ENCODE measurements around the gene MAP6. TPM values are rescaled to one million over a fixed set of nuclear protein-coding genes. Genes with fewer than 3 reads are reported as not detected.
A peak's percentile ranks its signal among the peaks of the same experiment; 100 is the strongest.

Gene MAP6
- total and polyA plus RNA-seq, 12 donors: 1.2 to 9.1 (median 5.8) TPM

- peaks cover 4 to 16% (median 12%) of the 10 kb centered on the region in 9 donors for H3K4me1 ChIP-seq
- 95 to 96% methylated on average over 8 of the region's 8 CpGs for WGBS, 2 donors
- intact Hi-C loops (cut with DNase I): loop anchor here in 9 of 10 donors (2.0 to 10.0 kb wide), 10 partner anchors 28 to 776 kb away; partner anchors contain the start of genes DGAT2 (in 2 of the 9) and MAP6 (in 1 of the 9)
- no peak overlapping the region for H3K4me3 ChIP-seq
- no peak for TF ChIP-seq CTCF (IDR thresholded peaks at IDR 0.05)
- no peaks in the 10 kb centered on the region for H3K36me3 ChIP-seq
- H3K27ac ChIP-seq: no peak overlapping the region
- no peaks in the 10 kb centered on the region for H3K9me3 ChIP-seq
- DNase-seq (no peak), ATAC-seq (no peak)
- no peaks in the 10 kb centered on the region for H3K27me3 ChIP-seq
Measured at GRCh38 chr11:75548595-75549272, 120.1 kb downstream of the MAP6 start.

- ATAC-seq (peak; percentile 79 to 90 (median 88)), DNase-seq (peak; percentile 59 to 66)
- Histone ChIP-seq H3K4me3 (no peak overlapping the region), H3K36me3 (no peaks in the 10 kb centered on the region), H3K9me3 (no peaks in the 10 kb centered on the region), H3K4me1 (peaks cover 0 to 7% (median 5%) of the 10 kb centered on the region in 9 donors), H3K27me3 (no peaks in the 10 kb centered on the region), H3K27ac (peak overlapping the region in 1 of 10 donors; percentile 47)
- 22 to 23% methylated on average over 7 of the region's 7 CpGs for WGBS, 2 donors
- intact Hi-C loops (cut with DNase I): loop anchor here in 9 of 10 donors (1.0 to 10.0 kb wide), 13 partner anchors 29 to 777 kb away; partner anchors contain the start of genes DGAT2 (in 2 of the 9) and MAP6 (in 1 of the 9)
- peak; percentile 85 to 97 (median 90) for TF ChIP-seq CTCF (IDR thresholded peaks at IDR 0.05)
Measured at GRCh38 chr11:75547617-75548058, 121.2 kb downstream of the MAP6 start.

- Histone ChIP-seq H3K27ac (no peak overlapping the region), H3K4me1 (peaks cover 0 to 7% (median 5%) of the 10 kb centered on the region in 9 donors), H3K27me3 (no peaks in the 10 kb centered on the region), H3K36me3 (no peaks in the 10 kb centered on the region), H3K4me3 (no peak overlapping the region), H3K9me3 (no peaks in the 10 kb centered on the region)
- 93 to 96% methylated on average over 1 of the region's 1 CpG for WGBS, 2 donors
- no peak for DNase-seq
- ATAC-seq: no peak
- no peak for TF ChIP-seq CTCF (IDR thresholded peaks at IDR 0.05)
- intact Hi-C loops (cut with DNase I): loop anchor here in 9 of 10 donors (1.0 to 10.0 kb wide), 13 partner anchors 30 to 778 kb away; partner anchors contain the start of genes DGAT2 (in 2 of the 9) and MAP6 (in 1 of the 9)
Measured at GRCh38 chr11:75547177-75547576, 121.7 kb downstream of the MAP6 start.

GRCh38 chr11:75543806-75544205 lies 125.0 kb downstream of the MAP6 start:
- Histone ChIP-seq H3K4me1 (peaks cover 0 to 7% (median 5%) of the 10 kb centered on the region in 9 donors), H3K4me3 (no peak overlapping the region), H3K27me3 (no peaks in the 10 kb centered on the region), H3K27ac (no peak overlapping the region), H3K9me3 (no peaks in the 10 kb centered on the region), H3K36me3 (no peaks in the 10 kb centered on the region)
- no peak for DNase-seq
- WGBS, 2 donors: 94 to 95% methylated on average over 6 of the region's 6 CpGs
- ATAC-seq: no peak
- TF ChIP-seq CTCF (IDR thresholded peaks at IDR 0.05): no peak
- intact Hi-C loops (cut with DNase I): loop anchor here in 6 of 10 donors (10.0 kb wide), 5 partner anchors 131 to 781 kb away; partner anchors contain the start of gene DGAT2 (in 2 of the 6)
